ENCODE results near the gene OSBP2.
"Not testable (repeated sequence)": the region's sequence is repeated elsewhere in the genome, so short reads cannot be mapped to it uniquely, and the experiment has no call there.

The OSBP2 gene, protein sequence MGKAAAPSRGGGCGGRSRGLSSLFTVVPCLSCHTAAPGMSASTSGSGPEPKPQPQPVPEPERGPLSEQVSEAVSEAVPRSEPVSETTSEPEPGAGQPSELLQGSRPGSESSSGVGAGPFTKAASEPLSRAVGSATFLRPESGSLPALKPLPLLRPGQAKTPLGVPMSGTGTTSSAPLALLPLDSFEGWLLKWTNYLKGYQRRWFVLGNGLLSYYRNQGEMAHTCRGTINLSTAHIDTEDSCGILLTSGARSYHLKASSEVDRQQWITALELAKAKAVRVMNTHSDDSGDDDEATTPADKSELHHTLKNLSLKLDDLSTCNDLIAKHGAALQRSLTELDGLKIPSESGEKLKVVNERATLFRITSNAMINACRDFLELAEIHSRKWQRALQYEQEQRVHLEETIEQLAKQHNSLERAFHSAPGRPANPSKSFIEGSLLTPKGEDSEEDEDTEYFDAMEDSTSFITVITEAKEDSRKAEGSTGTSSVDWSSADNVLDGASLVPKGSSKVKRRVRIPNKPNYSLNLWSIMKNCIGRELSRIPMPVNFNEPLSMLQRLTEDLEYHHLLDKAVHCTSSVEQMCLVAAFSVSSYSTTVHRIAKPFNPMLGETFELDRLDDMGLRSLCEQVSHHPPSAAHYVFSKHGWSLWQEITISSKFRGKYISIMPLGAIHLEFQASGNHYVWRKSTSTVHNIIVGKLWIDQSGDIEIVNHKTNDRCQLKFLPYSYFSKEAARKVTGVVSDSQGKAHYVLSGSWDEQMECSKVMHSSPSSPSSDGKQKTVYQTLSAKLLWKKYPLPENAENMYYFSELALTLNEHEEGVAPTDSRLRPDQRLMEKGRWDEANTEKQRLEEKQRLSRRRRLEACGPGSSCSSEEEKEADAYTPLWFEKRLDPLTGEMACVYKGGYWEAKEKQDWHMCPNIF

DNA sequence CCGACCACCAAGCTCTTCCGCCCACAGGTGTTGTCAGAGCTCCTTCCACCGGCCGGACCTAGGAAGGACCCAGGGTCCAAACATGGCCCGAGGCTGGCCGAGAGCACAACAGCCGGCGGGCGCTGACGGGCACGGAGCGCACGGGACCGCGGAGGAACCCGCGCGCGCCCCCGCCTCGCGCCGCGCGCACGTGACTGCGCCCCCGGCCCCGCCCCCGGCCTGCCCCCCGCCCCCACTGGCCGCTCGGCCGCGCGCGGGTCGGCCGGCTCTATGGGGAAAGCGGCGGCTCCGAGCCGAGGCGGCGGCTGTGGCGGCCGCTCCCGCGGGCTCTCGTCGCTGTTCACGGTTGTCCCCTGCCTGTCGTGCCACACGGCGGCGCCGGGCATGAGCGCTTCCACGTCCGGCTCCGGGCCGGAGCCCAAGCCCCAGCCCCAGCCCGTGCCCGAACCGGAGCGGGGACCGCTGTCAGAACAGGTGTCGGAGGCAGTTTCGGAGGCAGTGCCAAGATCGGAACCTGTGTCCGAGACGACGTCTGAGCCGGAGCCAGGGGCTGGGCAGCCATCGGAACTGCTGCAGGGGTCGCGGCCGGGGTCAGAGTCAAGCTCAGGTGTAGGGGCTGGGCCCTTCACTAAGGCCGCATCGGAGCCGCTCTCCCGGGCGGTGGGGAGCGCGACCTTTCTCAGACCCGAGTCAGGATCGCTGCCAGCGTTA is at the start of gene OSBP2:
Gene OSBP2, plus strand, starts transcription at position 235 of the 711 bp plus-strand sequence. Its CDS starts 36 bp downstream, at position 271.
- no peak for DNase-seq

DNA sequence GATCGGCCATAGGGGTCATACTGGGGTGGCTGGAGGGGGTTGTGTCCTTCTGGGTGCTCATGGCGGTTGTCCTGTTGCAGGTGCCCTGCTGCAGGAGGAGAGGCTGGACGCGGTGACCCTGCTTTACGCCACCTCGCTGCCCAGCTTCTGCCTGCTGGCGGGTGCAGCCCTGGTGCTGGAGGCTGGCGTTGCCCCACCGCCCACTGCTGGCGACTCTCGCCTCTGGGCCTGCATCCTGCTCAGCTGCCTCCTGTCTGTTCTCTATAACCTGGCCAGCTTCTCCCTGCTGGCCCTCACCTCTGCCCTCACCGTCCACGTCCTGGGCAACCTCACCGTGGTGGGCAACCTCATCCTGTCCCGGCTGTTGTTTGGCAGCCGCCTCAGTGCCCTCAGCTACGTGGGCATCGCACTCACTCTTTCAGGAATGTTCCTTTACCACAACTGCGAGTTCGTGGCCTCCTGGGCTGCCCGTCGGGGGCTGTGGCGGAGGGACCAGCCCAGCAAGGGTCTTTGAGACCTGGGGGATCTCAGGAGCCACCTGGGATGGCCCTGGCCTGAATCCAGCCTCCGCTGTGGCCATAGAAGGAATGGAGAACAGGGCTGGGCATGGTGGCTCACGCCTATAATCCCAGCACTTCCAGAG is 48.0 kb upstream of the OSBP2 start:
- no peak for DNase-seq

DNA sequence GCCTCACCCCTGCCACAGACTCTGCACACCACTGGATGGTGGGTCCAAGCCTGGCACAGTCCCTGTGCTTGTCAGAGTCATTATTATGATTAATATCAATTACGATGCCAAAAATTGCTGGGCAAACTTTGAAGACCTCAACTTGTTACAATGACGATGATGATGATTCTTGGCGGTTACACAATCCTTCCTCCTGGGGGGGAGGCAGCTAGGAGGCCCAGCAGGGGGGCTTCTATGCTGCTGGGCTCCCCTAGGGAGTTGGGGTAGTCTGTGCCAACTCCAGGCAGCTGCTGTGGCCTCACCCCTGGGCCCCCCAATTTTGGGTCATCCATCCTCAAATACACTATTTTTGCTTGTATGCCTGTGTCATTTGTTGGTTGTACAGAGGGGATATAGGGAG is 47.1 kb upstream of the OSBP2 start:
- no peak for DNase-seq

DNA sequence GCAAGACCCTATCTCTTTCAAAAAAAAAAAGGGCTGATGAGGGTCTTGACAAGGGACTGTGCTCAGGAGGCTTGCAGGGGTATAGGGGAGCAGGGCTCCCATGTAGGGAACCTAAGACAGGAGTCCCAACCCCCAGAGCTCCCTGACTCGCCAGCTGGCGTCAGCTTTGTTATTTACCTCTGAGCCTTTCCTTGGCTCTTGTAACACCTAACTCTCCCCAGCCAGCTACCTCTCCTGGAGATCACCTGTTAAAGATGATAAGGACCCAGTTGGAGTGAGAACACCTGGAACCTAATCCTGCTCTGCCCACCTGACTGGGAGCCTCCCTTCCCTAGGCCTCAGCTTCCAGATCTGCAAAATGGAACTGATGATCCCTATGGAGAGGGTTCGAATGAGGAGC is 45.8 kb upstream of the OSBP2 start:
- DNase-seq = no peak

DNA sequence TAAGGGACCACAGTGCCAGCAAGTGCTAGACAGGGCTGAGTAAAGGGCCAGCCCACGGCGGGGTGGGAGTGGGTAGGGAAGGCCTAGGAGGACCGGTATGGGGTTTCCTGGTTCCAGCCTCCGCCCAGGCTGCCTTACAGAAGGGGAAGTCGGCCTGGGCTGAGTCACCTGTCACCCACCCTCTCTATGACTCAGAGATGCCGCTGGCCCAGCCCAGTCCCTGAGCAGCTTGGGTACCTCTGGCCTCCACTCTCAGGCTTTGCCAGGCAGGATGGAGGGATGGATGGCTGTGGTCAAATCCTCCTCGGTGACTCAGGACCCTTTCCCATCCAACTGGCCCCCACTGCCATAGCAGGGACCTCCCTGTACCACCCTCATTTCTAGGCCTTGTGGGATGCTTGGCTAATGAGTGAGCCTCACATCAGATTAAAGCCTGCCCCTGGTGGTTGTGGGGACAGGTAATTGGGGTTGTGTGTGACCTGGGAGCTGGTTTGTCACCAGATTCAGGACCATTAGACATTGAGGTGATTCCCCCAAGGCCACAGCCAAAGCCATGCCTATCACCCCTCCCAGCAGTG is 45.2 kb upstream of the OSBP2 start:
- DNase-seq = no peak

- DNase-seq = no peak
Observed at GRCh38 chr22:30650508-30651116, 44.1 kb upstream of the OSBP2 start.

DNA sequence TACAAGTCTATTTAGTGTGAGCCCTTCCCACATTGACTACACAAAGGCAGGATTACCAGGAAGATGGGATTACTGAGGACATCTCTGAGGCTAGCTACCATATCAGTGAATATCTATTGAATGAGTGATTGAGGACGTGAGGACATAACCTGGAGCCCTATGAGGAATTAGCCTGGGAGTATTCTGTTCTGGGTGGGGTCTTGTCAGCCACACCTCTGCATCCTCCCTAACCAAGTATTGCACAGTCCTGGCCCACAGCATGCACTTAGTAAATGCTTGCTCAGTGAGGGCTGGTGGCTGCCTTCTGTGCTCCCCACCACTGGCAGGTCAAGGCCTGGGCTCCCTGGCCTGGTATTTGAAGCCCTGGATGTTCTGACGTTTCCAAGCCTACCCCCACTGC is 41.8 kb upstream of the OSBP2 start:
- no peak for DNase-seq

- no peak for DNase-seq
Observed at GRCh38 chr22:30654361-30654760, 40.3 kb upstream of the OSBP2 start.

- no peak for DNase-seq
Observed at GRCh38 chr22:30655532-30655931, 39.1 kb upstream of the OSBP2 start.

GRCh38 chr22:30662040-30662439 is 32.6 kb upstream of the OSBP2 start:
- peak; percentile 74 for DNase-seq

- no peak for DNase-seq
Observed at GRCh38 chr22:30664798-30665197, 29.9 kb upstream of the OSBP2 start.

DNA sequence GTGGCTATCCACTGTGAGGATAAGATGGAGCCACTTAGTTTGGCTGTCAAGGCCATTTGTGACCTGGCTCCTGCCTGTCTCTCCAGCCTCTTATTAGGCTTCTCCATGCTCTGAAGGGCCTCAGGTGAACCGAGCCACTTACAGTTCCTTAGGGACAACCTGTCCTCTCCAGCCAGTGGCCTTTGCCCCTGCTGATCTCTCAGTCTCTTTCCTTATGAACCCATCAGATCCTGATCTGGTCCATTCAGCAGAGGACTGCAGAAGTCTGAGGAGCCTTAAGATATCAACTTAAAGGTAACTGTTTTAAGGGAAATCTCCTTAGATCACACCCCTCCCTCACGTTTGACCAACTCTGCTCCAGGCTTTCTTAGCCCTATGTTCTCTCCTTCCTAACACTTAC is 29.4 kb upstream of the OSBP2 start:
- DNase-seq = no peak

- DNase-seq = no peak
Observed at GRCh38 chr22:30665786-30666185, 28.9 kb upstream of the OSBP2 start.

GRCh38 chr22:30667107-30667493 is 27.6 kb upstream of the OSBP2 start:
- DNase-seq = no peak

GRCh38 chr22:30667494-30668385 is 26.9 kb upstream of the OSBP2 start, which contains the start of gene DUSP18:
DUSP18 (minus strand) TSS chr22:30667875; CDS start chr22:30664003, 3,872 bp downstream.
- peak; percentile 81 for DNase-seq

- no peak for DNase-seq
Observed at GRCh38 chr22:30668386-30668710, 26.3 kb upstream of the OSBP2 start.

DNA sequence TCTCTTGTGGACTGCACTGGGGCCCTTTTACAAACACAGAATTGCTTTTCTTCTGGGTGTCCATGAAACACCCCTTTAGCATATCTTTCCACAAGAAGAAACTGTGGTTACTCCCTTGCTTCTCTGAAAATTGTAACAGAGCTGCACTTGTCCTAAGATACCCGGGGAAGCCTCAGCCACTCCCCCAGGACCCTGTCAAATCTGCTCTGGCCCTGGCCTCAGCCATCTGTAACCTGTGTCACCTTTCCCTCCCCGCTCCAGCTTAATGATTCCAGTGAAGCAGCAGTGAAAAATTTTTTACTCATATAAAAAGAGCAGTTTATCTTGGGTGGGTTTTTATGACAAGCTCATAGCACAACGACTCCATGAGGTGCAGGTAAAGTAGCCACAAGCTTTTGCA is 23.6 kb upstream of the OSBP2 start:
- DNase-seq = no peak

GRCh38 chr22:30673136-30673535 is 21.5 kb upstream of the OSBP2 start:
- DNase-seq = no peak

- no peak for DNase-seq
Observed at GRCh38 chr22:30674482-30674881, 20.2 kb upstream of the OSBP2 start.

- DNase-seq = peak; percentile 55
Observed at GRCh38 chr22:30675436-30675835, 19.2 kb upstream of the OSBP2 start.

DNA sequence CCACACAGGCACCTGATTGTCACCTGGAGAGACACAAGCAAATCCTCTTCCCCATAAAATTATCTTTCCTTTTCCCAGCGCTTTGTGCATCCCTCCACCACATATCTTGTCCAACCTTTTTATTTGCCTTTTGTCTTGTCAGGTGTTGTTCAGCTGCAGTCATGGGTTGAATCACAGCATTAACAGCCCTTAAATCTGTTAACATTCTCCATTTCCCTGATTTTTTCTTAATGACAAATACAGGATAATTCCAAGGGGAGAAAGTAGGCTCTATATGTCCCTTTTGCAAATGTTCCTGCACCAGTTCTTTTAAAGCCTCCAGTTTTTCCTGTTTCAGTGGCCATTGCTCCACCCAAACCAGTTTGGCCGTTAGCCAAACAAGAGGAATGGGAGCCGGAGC is 18.1 kb upstream of the OSBP2 start:
- DNase-seq = not testable (repeated sequence)
